Gastroesophageal sphincter (tissue), 3 donors: ENCODE data around the gene LIX1.

Experiments
- CTCF ChIP-seq, 4 experiments: fragments of 200-600 bp in 2 of 4; fragments of 450-650 bp in 2 of 4; sonication (generic) in 1 of 4; IDR thresholded peaks; one replicate each; pipeline ENCODE4 v1.5.1; 2017 to 2019; ENCODE audit warnings: antibody characterized with exemption in 4 of 4, mild to moderate bottlenecking in 2 of 4, moderate library complexity in 2 of 4
- EP300 ChIP-seq: sonication (generic); formaldehyde crosslinking; IDR thresholded peaks from one replicate; pipeline ENCODE4 v1.6.1; 2017; ENCODE audit warnings: antibody characterized with exemption, mild to moderate bottlenecking
- POLR2A ChIP-seq, 2 donors: fragments of 450-650 bp; IDR thresholded peaks; one replicate each; pipeline ENCODE4 v1.6.1; 2017; ENCODE audit warnings: antibody characterized with exemption in 2 of 2, mild to moderate bottlenecking in 2 of 2, moderate library complexity in 1 of 2
- POLR2AphosphoS5 ChIP-seq: sonication (generic); formaldehyde crosslinking; IDR thresholded peaks from one replicate; pipeline ENCODE4 v1.6.1; 2017; ENCODE audit warnings: antibody characterized with exemption

DNA sequence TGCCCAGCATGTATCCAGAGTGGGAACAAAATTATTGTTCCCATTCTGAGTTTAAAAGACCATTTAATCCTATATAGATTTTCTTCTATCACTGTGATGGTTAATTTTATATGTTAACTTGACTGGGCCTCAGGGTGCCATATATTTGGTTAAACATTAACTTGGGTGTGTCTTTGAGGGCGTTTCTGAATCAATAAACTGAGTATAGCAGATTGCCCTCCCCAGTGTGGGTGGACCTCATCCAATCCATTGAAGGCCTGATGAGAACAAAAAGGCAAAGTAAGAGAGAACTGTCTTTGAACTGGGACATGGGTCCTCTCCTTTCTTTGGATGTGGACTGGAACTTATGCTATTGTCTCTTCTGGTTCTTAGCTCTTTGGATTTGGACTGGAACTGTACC lies 23.3 kb upstream of the LIX1 start:
- TF ChIP-seq CTCF (IDR thresholded peaks at IDR 0.05) = no peak
- no peak for TF ChIP-seq POLR2AphosphoS5
- TF ChIP-seq POLR2A (IDR thresholded peaks at IDR 0.05) = no peak
- TF ChIP-seq EP300 = no peak
